ENCODE data around the gene ARL5C.

Gene ARL5C

GRCh38 chr17:39107973-39108372, 58.0 kb downstream of the ARL5C start:
- DNase-seq (ENCODE audit: low spot score), result no peak

DNA sequence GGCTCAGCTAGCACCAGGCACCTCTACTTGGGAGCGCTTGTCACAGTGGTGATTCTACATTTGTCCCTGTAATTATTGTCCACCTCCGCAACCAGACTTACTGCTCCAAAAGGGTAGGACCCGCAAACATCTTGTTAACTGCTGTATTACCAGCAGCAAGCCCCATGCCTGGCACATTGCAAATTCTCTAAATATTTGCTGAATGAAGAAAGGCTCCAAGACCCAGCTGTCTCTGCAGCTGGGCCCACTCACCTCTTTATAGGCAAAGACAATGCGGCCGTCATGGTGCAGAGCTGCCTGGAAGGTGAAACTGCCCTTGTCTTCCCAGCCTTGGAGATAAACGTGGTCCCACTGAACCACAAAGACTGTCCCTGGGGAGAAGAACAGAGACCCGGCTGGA, 58.8 kb downstream of the ARL5C start:
- no peak for DNase-seq (ENCODE audit: low spot score)

All from cerebellar cortex (tissue), 1 donor.